Astrocyte of the cerebellum (primary cell): ENCODE results near the gene SOCS4.

Experiments used
- DNase-seq: peaks from one replicate; pipeline ENCODE4 v3.0.0-alpha.2; 2011; ENCODE audit warnings: low read depth
- H3K4me3 ChIP-seq: 2 replicates; pipeline ENCODE4 v1.5.1; 2011; ENCODE audit warnings: mild to moderate bottlenecking, low read depth, low read length, moderate library complexity
- in situ Hi-C: cut with HindIII; loops from 2 replicates; pipeline ENCODE4 v1.10.0; 2017; ENCODE audit warnings: low sequenced_read_pairs
- TF ChIP-seq, protein P1 (sequence below): IDR thresholded peaks from 2 replicates; pipeline ENCODE4 v1.5.1; 2012; ENCODE audit warnings: low read length, low read depth, moderate library complexity, mild to moderate bottlenecking; ENCODE audit errors: missing control alignments

SOCS4 gene

DNA sequence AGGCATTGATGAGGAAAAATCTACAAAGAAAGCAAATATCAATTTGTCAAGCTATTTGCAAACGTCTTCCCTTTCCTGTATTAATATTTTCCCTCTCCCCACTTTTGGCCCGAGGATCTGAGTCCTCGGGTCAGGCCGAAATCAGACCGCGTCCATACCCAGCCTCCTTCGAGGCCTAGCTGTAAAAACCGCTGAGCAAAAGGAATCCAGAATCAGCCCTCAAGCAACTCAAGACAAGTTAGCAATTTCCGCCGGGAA lies 24.1 kb downstream of the SOCS4 start:
- TF ChIP-seq, protein P1, sequence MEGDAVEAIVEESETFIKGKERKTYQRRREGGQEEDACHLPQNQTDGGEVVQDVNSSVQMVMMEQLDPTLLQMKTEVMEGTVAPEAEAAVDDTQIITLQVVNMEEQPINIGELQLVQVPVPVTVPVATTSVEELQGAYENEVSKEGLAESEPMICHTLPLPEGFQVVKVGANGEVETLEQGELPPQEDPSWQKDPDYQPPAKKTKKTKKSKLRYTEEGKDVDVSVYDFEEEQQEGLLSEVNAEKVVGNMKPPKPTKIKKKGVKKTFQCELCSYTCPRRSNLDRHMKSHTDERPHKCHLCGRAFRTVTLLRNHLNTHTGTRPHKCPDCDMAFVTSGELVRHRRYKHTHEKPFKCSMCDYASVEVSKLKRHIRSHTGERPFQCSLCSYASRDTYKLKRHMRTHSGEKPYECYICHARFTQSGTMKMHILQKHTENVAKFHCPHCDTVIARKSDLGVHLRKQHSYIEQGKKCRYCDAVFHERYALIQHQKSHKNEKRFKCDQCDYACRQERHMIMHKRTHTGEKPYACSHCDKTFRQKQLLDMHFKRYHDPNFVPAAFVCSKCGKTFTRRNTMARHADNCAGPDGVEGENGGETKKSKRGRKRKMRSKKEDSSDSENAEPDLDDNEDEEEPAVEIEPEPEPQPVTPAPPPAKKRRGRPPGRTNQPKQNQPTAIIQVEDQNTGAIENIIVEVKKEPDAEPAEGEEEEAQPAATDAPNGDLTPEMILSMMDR: no peak
- in situ Hi-C loops: no loop called here
- no peak for DNase-seq
- H3K4me3 ChIP-seq: peak overlapping the region; percentile 97

DNA sequence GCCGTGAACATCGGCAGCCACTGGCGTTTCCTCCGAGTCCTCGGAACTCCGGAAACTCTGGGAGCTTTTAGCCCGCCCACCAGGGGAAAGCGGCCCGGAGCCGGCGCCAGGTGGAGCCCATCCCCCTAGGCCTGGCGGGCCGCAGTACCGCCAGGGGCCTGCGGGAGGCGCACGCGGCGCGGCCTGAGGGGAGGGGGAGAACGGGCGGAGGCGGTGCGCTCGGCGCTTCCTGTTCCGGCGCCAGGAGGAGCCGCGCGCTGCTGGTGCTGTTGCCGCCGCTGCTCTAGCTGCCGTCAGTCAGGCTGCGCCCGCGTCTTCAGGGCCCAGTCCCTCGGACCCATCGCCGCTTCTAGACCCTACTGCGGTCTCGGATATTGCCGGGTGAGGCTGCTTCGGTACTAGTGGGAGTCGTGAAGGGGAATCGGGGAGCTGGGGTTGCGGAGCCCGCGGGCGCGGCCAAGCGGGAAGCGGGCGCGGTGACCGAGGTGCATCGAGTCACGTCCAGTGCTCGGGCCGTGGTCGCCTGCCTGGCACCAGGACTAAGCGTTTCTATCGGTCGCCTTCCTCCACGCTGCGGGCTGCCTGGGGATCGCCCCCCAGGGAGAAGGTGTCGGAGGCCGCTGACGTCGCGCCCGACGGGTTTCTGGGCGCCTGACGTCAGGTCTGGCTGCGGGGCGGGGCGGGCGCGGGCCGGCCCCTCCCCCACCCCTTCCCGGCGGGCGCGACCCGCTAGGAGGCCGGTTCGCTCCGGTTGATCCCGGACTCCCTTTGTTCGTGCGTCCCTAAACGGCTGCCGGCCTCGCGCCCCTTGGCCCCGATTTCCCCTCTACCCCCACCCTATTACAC lies 24.6 kb downstream of the SOCS4 start, which contains the start of gene MAPK1IP1L:
Gene MAPK1IP1L, plus strand, starts transcription at position 225 of the 846 bp plus-strand sequence. CDS start 10,037 bp downstream, outside the sequence.
- H3K4me3 ChIP-seq: peak within 1 kb of the TSS; percentile 97
- peak; percentile 87 for DNase-seq
- TF ChIP-seq, protein P1: peak; percentile 99
- in situ Hi-C loops: no loop called here

DNA sequence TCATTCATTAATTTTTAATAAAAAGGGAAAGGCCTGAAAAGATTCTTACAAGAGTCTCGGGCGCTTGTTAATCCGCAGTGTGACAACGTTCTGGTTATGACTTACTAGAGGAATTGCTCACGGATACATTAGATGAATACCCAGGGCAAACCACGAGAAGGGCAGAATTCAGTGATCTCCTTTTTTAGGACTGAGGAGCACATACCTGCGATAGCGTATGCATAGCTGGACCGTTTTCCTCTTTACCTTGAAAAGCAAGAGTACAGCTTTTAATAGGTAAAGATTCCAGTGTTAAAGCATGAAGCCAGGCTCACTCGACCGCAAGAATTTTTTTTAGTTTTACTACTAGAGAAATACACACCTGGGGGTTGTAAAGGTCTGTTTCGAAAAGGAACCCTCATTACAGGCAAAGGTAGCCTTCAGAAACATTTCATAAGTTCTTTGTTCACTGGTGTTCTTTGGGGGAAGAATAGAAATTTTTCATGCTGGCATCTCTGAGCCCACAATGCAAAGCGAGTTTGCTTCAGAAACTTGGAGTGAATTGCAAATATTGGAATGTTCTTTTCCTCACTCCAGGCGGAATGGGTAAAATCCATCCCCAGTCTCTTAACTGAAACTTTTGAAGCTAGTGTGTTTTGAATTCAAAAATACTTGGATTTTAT lies 25.4 kb downstream of the SOCS4 start:
- DNase-seq: no peak
- in situ Hi-C loops: no loop called here

DNA sequence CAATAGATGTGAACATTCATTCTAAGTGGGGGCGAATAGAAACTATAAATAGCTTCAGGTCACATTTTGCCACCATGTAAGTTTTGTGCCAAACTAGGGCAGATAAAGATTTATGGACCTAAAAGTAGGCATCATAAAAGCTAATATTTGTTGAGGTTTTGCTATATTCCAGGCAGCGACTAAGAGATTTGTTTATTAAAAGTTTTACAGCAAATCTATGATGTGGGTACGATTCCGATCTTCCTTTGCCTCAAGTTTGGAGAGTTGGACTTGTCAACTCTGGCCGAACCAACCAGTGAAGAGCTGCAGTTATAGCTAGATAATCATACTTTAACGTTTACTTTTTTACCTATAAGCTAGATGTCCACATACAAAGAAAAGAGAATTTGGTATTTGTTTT lies 26.0 kb downstream of the SOCS4 start:
- DNase-seq: no peak
- H3K4me3 ChIP-seq: peak overlapping the region; percentile 97
- in situ Hi-C loops: no loop called here
- TF ChIP-seq, protein P1: no peak

More for the DNA sequence above, 25.4 kb downstream of the SOCS4 start:
- H3K4me3 ChIP-seq: peak overlapping the region; percentile 97
- TF ChIP-seq, protein P1: no peak

DNA sequence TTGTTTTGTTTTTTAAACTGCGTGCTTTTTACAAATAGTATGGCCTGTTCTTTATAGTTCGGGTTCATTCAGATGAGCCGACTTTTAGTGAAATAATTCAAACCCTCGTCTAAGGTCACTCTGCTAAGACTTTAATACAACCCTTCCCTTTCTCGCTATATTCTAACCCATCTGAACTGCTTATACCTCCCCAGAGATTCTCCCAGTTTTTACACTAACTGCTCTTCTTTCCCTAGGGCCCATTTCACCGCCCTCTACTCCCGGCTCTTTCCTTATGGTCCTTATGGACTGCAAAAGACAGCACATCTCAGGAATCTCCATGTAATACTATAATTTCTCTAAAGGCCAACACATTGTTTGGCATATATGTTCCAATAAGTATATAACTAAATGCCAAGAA lies 26.5 kb downstream of the SOCS4 start:
- in situ Hi-C loops: no loop called here

DNA sequence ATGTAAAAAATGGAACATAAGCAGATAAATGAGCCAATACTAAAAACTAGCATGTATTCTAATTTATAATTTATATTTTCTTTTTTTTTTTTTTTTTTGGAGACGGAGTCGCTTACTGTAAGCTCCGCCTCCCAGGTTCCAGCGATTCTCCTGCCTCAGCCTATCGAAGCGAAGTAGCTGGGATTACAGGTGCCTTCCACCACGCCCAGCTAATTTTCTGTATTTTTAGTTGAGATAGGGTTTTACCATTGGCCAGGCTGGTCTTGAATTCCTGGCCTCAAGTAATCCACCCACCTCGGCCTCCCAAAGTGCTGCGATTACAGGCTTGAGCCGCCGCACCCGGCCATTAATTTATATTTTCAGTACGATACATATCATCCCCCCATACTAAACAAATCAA lies 27.1 kb downstream of the SOCS4 start:
- no peak for DNase-seq
- no peak overlapping the region for H3K4me3 ChIP-seq
- in situ Hi-C loops: no loop called here
- TF ChIP-seq, protein P1: no peak

More for the DNA sequence above, 26.5 kb downstream of the SOCS4 start:
- no peak for DNase-seq
- TF ChIP-seq, protein P1: no peak
- H3K4me3 ChIP-seq: peak overlapping the region; percentile 97
